ENCODE data around the gene DBF4B.
"Not testable (repeated sequence)": the region's sequence is repeated elsewhere in the genome, so short reads cannot be mapped to it uniquely, and the experiment has no call there.

The DBF4B gene

DNA sequence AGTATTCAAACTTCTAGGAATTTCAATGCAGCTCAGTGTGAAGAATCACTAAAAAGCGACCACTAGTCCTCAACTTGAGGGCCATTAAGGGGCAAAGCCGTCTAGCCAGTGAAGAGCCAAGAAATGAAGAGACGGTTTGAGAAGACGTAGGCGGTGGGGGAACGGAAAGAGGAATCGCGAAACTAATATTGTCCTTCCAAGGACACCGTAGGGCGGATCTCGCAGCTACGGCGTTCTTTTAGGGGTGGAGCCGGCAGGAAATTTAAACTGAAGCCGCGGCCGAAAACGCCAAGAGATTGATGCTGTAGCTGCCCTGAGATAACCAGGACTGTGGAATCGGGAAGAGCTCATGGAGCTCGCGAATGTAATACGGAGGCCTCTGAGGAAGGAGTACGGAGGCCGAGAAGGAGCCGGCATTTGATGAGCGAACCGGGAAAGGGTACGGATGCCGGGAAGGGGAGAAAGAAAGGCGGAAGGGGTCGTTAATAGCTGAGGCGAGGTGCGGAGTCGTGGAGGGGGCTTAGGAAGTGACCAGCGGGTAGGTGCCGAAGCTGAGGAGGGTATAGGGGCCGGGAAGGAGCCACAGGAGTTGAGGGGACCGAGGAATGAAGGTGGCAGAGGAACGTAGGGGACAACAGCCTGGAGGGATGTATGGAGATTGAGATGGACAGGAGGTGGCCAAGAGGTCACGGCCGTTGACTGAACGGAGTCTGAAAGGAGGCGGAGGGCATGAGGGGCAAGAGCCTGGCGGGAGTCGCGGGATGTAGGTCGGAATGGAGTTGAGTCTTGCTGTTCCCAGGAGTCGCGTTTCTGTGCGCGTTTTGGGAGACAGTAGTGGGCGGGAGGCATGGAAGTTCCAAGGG, at the start of gene DBF4B:
Gene DBF4B, plus strand, starts transcription at position 265 of the 863 bp plus-strand sequence. Its CDS starts 156 bp downstream, at position 421.
- DNase-seq (ENCODE audit: low spot score), result peak; percentile 92

DNA sequence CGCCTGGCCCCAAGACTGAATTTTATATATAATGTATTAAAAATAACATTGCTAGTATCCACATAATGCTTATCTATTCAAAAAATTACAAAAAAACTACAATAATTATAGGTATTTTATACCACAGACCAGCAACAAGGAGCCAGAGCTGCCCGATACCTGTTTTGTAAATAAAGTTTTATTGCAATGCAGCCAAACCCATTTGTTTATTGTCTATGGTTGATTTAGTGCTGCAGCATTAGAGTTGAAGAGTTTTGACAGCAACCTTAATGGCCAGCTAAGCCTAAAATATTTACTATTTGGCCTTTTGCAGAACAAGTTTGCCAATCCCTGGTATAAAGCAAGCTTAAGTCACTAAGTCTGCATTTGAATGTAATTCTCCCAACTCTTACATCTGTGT, 46.6 kb upstream of the DBF4B start:
- no peak for DNase-seq (ENCODE audit: low spot score)

GRCh38 chr17:44663095-44663494, 45.4 kb upstream of the DBF4B start:
- no peak for DNase-seq (ENCODE audit: low spot score)

DNA sequence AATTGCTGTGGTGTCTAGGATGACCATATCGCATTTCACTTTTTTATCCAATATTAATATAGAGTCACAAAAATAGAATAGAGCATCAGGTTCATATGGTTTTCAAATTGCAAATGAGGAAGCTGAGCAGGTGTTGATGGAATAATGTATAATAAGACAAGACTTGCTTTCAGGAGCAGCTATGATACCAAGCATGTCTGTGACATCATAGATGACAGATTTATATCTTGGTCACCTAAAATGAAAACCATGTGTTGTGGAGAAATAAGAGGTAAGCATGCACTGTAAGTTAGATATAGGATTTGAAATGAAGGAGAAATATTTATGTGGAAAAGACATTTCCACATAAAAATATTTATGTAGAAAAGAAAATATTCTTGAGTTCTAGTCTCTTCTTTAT, 43.6 kb upstream of the DBF4B start:
- DNase-seq (ENCODE audit: low spot score), result no peak

DNA sequence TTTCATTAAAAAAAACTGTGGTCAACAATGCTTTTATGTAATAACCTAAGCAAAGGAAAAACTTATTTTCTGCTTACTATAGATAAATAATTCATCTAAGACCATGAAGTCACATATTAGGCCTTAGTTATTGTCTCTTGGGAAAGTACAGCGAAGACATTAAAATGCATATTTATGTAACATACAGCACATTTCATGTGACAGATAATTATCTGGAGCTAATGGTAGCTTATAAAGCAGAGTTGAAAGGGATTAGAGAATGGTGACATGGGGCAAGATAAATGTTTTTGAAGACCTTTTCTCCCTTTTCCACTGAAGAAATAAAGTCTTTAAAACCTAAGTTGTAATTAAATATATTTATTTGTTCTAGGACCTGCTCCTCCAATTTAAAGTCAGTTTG, 42.5 kb upstream of the DBF4B start:
- no peak for DNase-seq (ENCODE audit: low spot score)

GRCh38 chr17:44672479-44673093, 35.9 kb upstream of the DBF4B start:
- peak; percentile 12 for DNase-seq (ENCODE audit: low spot score)

- DNase-seq (ENCODE audit: low spot score), result no peak
Observed at GRCh38 chr17:44673893-44674292, 34.6 kb upstream of the DBF4B start.

DNA sequence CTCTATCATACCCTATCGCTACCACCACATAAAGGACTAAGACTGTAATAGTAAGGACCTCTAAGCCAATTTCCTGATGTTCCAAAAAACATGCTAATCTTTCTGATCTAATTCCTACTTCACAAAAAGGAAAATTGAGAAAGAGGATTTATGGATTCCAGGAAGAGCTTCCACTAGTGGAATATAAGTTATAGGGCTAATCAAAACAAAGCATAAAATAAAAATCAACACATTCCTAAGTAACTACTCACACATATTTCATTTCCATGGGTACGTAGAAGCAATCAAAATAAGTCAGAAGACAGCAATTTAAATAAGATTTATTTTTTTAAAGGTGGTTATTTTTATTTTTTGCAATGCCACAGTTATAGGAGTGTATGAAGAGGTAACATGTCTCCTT, 31.3 kb upstream of the DBF4B start:
- DNase-seq (ENCODE audit: low spot score), result no peak

GRCh38 chr17:44683303-44683702, 25.2 kb upstream of the DBF4B start:
- not testable (repeated sequence) for DNase-seq (ENCODE audit: low spot score)

DNA sequence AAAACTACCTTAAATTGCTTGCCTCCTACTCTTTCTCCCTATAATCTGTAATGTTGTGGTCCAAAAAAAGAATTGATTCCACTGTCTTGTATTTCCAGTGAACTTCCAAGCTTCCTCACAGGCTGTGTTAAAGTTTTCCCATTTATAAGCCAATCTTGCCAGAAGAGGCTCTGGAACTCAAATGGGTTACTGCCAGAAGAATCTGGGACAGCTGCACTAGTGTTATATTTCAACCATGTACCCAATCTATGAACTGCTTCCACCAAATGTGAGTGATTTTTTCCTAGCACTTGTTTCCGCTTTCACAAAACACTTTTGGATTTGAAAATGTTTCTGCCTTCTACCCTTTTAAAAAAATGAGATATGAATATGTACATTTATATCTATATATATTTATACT, 20.7 kb upstream of the DBF4B start:
- DNase-seq (ENCODE audit: low spot score), result no peak

DNA sequence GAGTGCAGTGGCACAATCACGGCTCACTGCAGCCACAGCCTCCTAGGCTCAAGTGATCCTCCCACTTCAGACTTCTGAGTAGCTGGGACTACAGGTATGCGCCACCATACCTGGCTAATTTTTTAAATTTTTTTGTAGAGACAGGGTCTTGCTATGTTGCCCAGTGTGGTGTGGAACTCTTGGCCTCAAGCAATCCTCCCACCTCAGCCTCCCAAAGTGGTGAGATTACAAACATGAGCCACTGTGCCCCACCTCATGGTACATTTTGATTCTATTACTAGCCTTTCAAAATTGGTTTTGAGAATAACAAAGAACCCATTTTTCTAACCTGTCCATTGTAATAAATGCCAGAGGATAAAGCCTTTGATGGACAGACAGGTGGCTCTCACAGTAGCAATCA, 20.3 kb upstream of the DBF4B start:
- DNase-seq (ENCODE audit: low spot score), result no peak

DNA sequence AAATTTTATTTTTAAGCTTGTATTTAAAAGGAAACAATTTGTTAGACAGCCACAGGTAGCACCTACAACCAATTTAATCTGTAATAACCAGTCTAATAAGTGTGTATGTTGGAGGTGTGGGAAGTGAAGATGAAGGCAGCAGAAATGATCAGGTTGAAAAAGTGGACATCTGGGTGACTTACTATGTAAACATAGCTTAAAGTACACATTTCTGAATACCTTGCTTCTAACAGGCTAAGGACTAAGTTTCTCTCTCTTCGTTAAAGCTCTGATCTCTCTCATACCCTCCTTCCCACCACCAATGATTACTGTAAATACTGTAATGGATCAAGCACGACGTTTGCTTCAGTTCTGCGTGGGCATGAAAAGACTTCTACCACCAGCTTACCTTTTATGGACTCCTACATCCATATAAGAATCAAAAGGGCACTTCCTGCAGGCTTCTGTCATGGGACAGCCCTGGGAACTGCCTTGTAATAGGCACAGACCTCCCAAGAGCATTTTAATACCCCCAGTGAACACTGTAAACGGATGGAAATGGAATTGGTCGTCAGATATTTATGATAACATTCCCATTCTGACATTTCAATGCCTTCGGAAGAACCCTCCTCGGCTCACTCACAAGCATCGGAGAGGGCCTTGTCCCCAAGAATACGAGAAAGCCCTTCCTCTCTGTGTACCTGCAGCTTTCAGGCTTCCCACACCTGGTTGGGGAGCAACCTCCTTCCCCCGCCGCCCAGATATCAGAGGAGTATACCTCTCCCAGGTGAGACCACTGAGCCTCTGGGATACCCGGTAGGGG, 19.6 kb upstream of the DBF4B start:
- DNase-seq (ENCODE audit: low spot score), result peak; percentile 16

- peak; percentile 93 for DNase-seq (ENCODE audit: low spot score)
Observed at GRCh38 chr17:44689477-44690217, 18.8 kb upstream of the DBF4B start, which contains the start of gene CCDC43. Gene CCDC43 (minus strand): TSS chr17:44689776. CDS start chr17:44689753, 23 bp downstream.

DNA sequence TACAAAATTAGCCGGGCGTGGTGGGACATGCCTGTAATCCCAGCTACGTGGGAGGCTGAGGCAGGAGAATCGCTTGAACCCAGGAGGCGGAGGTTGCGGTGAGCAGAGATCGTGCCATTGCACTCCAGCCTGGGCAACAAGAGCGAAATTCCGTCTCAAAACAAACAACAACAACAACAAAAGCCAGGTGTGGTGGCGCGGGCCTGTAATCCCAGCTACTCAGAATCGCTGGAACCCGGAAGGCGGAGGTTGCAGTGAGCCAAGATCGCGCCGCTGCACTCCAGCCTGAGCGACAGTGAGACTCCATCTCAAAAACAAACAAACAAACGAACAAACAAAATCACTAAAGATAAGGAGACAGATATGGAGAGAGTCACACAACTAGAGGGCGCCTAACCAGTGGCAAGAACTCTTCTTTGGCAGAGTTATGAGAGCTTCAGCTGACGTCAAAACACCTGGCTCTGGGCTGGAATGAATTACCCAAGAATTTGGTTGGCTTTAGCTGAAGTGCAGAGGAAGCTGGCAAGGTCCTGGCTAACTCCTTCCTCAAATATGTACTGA, 17.6 kb upstream of the DBF4B start:
- DNase-seq (ENCODE audit: low spot score), result peak; percentile 11

DNA sequence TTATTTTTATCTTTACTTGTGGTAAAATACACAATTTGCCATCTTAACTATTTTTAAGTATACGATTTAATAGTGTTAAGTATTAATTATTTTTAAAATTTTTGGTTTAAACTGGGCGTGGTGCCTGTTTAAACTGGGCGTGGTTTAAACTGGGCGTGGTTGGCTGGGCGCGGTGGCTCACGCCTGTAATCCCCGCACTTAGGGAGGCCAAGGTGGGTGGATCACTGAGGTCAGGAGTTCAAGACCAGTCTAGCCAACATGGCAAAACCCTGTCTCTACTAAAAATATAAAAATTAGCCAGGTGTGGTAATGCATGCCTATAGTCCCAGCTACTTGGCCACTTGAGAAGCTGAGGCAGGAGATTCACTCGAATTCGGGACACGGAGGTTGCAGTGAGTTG, 14.9 kb upstream of the DBF4B start:
- no peak for DNase-seq (ENCODE audit: low spot score)

GRCh38 chr17:44700288-44700687, 8.2 kb upstream of the DBF4B start:
- DNase-seq (ENCODE audit: low spot score), result not testable (repeated sequence)

DNA sequence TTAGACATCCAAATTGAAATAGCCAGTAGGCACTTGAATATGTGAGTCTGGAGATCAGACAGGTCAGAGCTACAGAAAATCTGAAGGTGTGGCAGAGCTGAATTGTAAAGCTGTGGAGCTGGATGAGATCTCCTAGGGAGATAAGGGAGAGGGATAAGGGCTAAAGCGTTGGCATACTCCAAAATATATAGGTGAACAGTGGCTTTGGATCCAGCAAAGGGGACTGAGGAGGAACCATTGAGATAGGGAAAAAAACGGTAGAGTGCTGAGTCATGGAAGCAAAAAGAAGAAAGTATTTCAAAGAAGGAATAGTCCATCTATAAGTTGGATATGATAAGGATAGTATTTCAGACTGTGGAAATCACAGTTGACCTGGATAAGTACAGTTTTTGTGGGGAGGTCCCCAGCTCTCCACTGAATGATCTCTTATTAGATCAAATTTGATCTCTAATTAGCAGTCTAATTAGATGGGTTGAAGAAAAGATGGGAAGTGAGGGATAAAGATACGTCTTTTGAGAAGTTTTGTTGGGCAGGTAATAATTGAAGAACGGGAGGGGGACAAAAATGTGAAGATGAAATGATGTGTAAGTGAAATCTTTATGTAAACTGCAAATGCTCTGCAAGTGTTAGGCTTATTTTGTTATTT, 587 bp upstream of the DBF4B start:
- no peak for DNase-seq (ENCODE audit: low spot score)

DNA sequence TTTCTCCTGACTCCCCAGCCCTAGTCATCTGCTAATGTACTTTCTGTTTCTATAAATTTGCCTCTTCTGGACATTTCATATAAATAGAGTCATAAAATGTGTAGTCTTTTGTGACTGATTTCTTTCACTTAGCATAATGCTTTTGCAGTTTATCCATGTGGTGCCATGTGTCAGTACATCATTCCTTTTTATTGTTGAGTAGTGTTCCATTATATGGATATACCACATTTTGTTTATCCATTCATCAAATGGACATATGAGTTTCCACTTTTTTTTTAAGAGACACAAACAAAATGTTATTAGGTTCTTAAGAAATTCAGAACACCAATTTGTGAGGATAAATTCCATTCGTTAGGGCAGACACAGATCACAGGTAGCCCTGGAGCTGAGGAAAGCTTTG, 11.0 kb downstream of the DBF4B start:
- no peak for DNase-seq (ENCODE audit: low spot score)

GRCh38 chr17:44722254-44722653, 13.8 kb downstream of the DBF4B start:
- DNase-seq (ENCODE audit: low spot score), result no peak

DNA sequence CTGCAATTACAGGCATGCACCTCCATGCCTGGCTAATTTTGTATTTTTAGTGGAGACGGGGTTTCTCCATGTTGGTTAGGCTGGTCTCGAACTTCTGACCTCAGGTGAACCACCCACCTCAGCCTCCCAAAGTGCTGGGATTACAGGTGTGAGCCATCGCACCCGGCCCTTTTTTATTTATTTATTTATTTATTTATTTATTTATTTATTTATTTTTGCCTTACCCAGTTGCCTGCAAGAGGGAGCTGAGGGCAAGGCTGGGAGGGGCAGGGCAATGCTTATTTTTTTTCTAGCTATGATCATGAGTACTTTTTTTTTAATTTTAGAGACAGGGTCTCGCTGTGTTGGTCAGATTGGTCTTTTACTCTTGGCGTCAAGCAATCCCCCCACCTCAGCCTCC, 17.7 kb downstream of the DBF4B start:
- DNase-seq (ENCODE audit: low spot score), result not testable (repeated sequence)

GRCh38 chr17:44733753-44734152, 25.3 kb downstream of the DBF4B start:
- DNase-seq (ENCODE audit: low spot score), result no peak
